Liver (tissue), 9 donors: ENCODE measurements around the gene TMEM163. TPM values are rescaled to one million over a fixed set of nuclear protein-coding genes. Genes with fewer than 3 reads are reported as not detected.

Experiments used
- DNase-seq: peaks from one replicate; pipeline ENCODE4 v3.0.0-alpha.2; 2017; ENCODE audit warnings: low spot score
- H3K27ac ChIP-seq, 2 donors: one replicate each; pipeline ENCODE4 v1.7.0; 2013; ENCODE audit warnings: inconsistent platforms in 2 of 2, low read length in 2 of 2, control low read depth in 1 of 2, low read depth in 1 of 2, mild to moderate bottlenecking in 1 of 2
- H3K27me3 ChIP-seq, 4 donors: one replicate each; pipeline versions ENCODE4 v1.6.1 to v1.7.0; 2013; ENCODE audit warnings: low read length in 3 of 4, inconsistent platforms in 1 of 4, mild to moderate bottlenecking in 1 of 4, moderate library complexity in 1 of 4; ENCODE audit not compliant: control insufficient read depth in 4 of 4, insufficient read depth in 4 of 4
- H3K36me3 ChIP-seq, 4 donors: one replicate each; pipeline versions ENCODE4 v1.6.1 to v1.7.0; 2013; ENCODE audit warnings: low read length in 3 of 4, mild to moderate bottlenecking in 3 of 4, low read depth in 1 of 4, moderate library complexity in 1 of 4; ENCODE audit not compliant: control insufficient read depth in 4 of 4, insufficient read depth in 3 of 4
- H3K4me1 ChIP-seq, 4 donors: one replicate each; pipeline versions ENCODE4 v1.6.1 to v1.7.0; 2013; ENCODE audit warnings: low read length in 3 of 4, mild to moderate bottlenecking in 3 of 4, moderate library complexity in 1 of 4; ENCODE audit not compliant: control insufficient read depth in 4 of 4, insufficient read depth in 4 of 4
- H3K4me3 ChIP-seq, 3 donors: one replicate each; pipeline versions ENCODE4 v1.6.1 to v1.7.0; 2013; ENCODE audit warnings: low read length in 3 of 3, control low read depth in 1 of 3, low read depth in 1 of 3, mild to moderate bottlenecking in 1 of 3
- H3K9ac ChIP-seq, 2 donors: one replicate each; pipeline ENCODE4 v1.7.0; 2013; ENCODE audit warnings: low read length in 2 of 2, mild to moderate bottlenecking in 2 of 2, moderate library complexity in 2 of 2, control low read depth in 1 of 2, low read depth in 1 of 2
- H3K9me3 ChIP-seq, 4 donors: one replicate each; pipeline versions ENCODE4 v1.6.1 to v1.7.0; 2013; ENCODE audit warnings: low read length in 3 of 4; ENCODE audit not compliant: control insufficient read depth in 4 of 4
- EGR1 ChIP-seq, 2 donors: IDR thresholded peaks; 2 replicates each; pipeline ENCODE4 v1.6.1; 2016 to 2018; ENCODE audit warnings: antibody characterized with exemption in 2 of 2, low read depth in 2 of 2
- FOXA1 ChIP-seq: IDR thresholded peaks from 2 replicates; pipeline ENCODE4 v1.6.1; 2016; ENCODE audit warnings: antibody characterized with exemption
- FOXA2 ChIP-seq: IDR thresholded peaks from 2 replicates; pipeline ENCODE4 v1.6.1; 2016; ENCODE audit warnings: antibody characterized with exemption
- GABPA ChIP-seq, 2 donors: IDR thresholded peaks in 1 of 2; conservative IDR thresholded peaks in 1 of 2; 2 replicates each; pipeline ENCODE4 v1.6.1; 2016; ENCODE audit warnings: antibody characterized with exemption in 2 of 2, mild to moderate bottlenecking in 1 of 2, moderate library complexity in 1 of 2
- HNF4A ChIP-seq, 2 donors: conservative IDR thresholded peaks; 2 replicates each; pipeline ENCODE4 v1.6.1; 2016; ENCODE audit warnings: antibody characterized with exemption in 2 of 2, mild to moderate bottlenecking in 2 of 2
- HNF4G ChIP-seq: IDR thresholded peaks from 2 replicates; pipeline ENCODE4 v1.6.1; 2016; ENCODE audit warnings: antibody characterized with exemption
- JUND ChIP-seq, 2 donors: IDR thresholded peaks; 2 replicates each; pipeline ENCODE4 v1.6.1; 2016; ENCODE audit warnings: antibody characterized with exemption in 2 of 2
- NR2F2 ChIP-seq: IDR thresholded peaks from 2 replicates; pipeline ENCODE4 v1.6.1; 2016; ENCODE audit warnings: antibody characterized with exemption
- RAD21 ChIP-seq, 2 donors: IDR thresholded peaks; 2 replicates each; pipeline ENCODE4 v1.6.1; 2016; ENCODE audit warnings: antibody characterized with exemption in 2 of 2, mild to moderate bottlenecking in 2 of 2
- RXRA ChIP-seq, 2 donors: IDR thresholded peaks; 2 replicates each; pipeline ENCODE4 v1.6.1; 2017 to 2018; ENCODE audit warnings: antibody characterized with exemption in 2 of 2, mild to moderate bottlenecking in 1 of 2
- SP1 ChIP-seq: IDR thresholded peaks from 2 replicates; pipeline ENCODE4 v1.6.1; 2018; ENCODE audit warnings: antibody characterized with exemption, mild to moderate bottlenecking
- TAF1 ChIP-seq: conservative IDR thresholded peaks from 2 replicates; pipeline ENCODE4 v1.6.1; 2016; ENCODE audit warnings: antibody characterized with exemption, mild to moderate bottlenecking
- YY1 ChIP-seq: IDR thresholded peaks from 2 replicates; pipeline ENCODE4 v1.6.1; 2016; ENCODE audit warnings: antibody characterized with exemption, mild to moderate bottlenecking
- WGBS: extraction: QIAGEN DNeasy Blood & Tissue Kit; methylation state at CpG from one replicate; pipeline ENCODE4 v1.1.7; 2013; 5-methylcytosine and 5-hydroxymethylcytosine counted together
- polyA plus RNA-seq, 2 donors: library from polyadenylated mRNA; stranded (reverse) in 1 of 2; unstranded in 1 of 2; fragments of 200-250 nt in 1 of 2; fragments of >200 nt in 1 of 2; fragmentation: Nextera tagmentation in 1 of 2; extraction: Ambion mirVana in 1 of 2; gene quantifications; one replicate each; pipeline versions ENCODE4 v1.2.1 to v1.2.3, GENCODE V29; 2013 to 2015
- total RNA-seq, 2 donors: library from RNA; depleted of rRNA; stranded (reverse); fragments of >200 nt; gene quantifications; one replicate each; pipeline ENCODE4 v1.2.3, GENCODE V29; 2014
- TF ChIP-seq, protein P1 (sequence below): fragments of 150-350 bp; IDR thresholded peaks from 2 replicates; pipeline ENCODE4 v1.5.1; 2017; ENCODE audit warnings: improper control_type of control experiment, low read depth, low read length; ENCODE audit not compliant: missing input control
- TF ChIP-seq, protein P2 (sequence below): IDR thresholded peaks from 2 replicates; pipeline ENCODE4 v1.6.1; 2016; ENCODE audit warnings: antibody characterized with exemption
- TF ChIP-seq, protein P3 (sequence below): IDR thresholded peaks from 2 replicates; pipeline ENCODE4 v1.6.1; 2016; ENCODE audit warnings: antibody characterized with exemption
- TF ChIP-seq, protein P4 (sequence below): IDR thresholded peaks from 2 replicates; pipeline ENCODE4 v1.6.1; 2016; ENCODE audit warnings: antibody characterized with exemption, mild to moderate bottlenecking
- TF ChIP-seq, protein P5 (sequence below): IDR thresholded peaks from 2 replicates; pipeline ENCODE4 v1.6.1; 2016; ENCODE audit warnings: antibody characterized with exemption
- donor health status: healthy.
- donor health status: healthy.
- donor health status: healthy.
- donor health status: healthy.
- donor health status: healthy.

The TMEM163 gene
- total and polyA plus RNA-seq, 4 donors: 0.08 to 0.48 (median 0.25) TPM

DNA sequence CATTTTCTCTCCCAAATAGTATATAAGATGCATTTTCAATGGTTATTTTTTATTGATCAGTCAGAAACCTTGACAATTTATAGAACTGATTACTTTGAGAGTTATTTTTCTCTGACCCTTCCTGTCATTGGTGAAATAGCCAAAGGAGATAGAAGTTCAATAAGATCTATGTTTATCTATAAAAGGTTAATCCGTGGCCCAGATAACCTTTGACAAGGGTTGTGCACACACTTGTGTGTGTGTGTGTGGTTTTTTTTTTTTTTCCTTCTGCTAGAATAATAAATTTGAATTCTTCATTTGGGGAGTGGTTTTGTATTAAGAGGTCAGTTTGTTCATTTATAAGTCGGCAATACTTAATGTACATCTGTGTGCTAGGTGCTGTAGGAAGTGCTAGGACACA lies 304.9 kb downstream of the TMEM163 start:
- DNase-seq: no peak
- no peaks in the 10 kb centered on the region for H3K27me3 ChIP-seq
- no peak overlapping the region for H3K4me3 ChIP-seq
- WGBS: 39% methylated on average over 2 of the region's 2 CpGs
- H3K27ac ChIP-seq: no peak overlapping the region
- peak overlapping the region in 1 of 2 donors; percentile 30 for H3K9ac ChIP-seq
- no peaks in the 10 kb centered on the region for H3K9me3 ChIP-seq
- H3K36me3 ChIP-seq: no peaks in the 10 kb centered on the region
- TF ChIP-seq GABPA (IDR thresholded peaks at IDR 0.05 in 1 of 2, conservative IDR thresholded peaks at IDR 0.05 in 1 of 2): no peak
- TF ChIP-seq RAD21 (IDR thresholded peaks at IDR 0.05): peak in 1 of 2 donors; percentile 42
- peak; percentile 17 for TF ChIP-seq HNF4G
- TF ChIP-seq NR2F2: peak; percentile 16
- TF ChIP-seq TAF1: no peak
- TF ChIP-seq FOXA1: no peak
- TF ChIP-seq, protein P1, sequence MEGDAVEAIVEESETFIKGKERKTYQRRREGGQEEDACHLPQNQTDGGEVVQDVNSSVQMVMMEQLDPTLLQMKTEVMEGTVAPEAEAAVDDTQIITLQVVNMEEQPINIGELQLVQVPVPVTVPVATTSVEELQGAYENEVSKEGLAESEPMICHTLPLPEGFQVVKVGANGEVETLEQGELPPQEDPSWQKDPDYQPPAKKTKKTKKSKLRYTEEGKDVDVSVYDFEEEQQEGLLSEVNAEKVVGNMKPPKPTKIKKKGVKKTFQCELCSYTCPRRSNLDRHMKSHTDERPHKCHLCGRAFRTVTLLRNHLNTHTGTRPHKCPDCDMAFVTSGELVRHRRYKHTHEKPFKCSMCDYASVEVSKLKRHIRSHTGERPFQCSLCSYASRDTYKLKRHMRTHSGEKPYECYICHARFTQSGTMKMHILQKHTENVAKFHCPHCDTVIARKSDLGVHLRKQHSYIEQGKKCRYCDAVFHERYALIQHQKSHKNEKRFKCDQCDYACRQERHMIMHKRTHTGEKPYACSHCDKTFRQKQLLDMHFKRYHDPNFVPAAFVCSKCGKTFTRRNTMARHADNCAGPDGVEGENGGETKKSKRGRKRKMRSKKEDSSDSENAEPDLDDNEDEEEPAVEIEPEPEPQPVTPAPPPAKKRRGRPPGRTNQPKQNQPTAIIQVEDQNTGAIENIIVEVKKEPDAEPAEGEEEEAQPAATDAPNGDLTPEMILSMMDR: no peak
- TF ChIP-seq, protein P2, sequence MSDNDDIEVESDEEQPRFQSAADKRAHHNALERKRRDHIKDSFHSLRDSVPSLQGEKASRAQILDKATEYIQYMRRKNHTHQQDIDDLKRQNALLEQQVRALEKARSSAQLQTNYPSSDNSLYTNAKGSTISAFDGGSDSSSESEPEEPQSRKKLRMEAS: no peak
- TF ChIP-seq SP1: peak; percentile 19
- peak in 1 of 2 donors; percentile 44 for TF ChIP-seq HNF4A (conservative IDR thresholded peaks at IDR 0.05)
- no peak for TF ChIP-seq YY1
- TF ChIP-seq FOXA2: no peak
- TF ChIP-seq, protein P3, sequence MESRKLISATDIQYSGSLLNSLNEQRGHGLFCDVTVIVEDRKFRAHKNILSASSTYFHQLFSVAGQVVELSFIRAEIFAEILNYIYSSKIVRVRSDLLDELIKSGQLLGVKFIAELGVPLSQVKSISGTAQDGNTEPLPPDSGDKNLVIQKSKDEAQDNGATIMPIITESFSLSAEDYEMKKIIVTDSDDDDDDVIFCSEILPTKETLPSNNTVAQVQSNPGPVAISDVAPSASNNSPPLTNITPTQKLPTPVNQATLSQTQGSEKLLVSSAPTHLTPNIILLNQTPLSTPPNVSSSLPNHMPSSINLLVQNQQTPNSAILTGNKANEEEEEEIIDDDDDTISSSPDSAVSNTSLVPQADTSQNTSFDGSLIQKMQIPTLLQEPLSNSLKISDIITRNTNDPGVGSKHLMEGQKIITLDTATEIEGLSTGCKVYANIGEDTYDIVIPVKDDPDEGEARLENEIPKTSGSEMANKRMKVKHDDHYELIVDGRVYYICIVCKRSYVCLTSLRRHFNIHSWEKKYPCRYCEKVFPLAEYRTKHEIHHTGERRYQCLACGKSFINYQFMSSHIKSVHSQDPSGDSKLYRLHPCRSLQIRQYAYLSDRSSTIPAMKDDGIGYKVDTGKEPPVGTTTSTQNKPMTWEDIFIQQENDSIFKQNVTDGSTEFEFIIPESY: no peak
- TF ChIP-seq RXRA (IDR thresholded peaks at IDR 0.05): peak; percentile 50 to 67
- TF ChIP-seq, protein P4, sequence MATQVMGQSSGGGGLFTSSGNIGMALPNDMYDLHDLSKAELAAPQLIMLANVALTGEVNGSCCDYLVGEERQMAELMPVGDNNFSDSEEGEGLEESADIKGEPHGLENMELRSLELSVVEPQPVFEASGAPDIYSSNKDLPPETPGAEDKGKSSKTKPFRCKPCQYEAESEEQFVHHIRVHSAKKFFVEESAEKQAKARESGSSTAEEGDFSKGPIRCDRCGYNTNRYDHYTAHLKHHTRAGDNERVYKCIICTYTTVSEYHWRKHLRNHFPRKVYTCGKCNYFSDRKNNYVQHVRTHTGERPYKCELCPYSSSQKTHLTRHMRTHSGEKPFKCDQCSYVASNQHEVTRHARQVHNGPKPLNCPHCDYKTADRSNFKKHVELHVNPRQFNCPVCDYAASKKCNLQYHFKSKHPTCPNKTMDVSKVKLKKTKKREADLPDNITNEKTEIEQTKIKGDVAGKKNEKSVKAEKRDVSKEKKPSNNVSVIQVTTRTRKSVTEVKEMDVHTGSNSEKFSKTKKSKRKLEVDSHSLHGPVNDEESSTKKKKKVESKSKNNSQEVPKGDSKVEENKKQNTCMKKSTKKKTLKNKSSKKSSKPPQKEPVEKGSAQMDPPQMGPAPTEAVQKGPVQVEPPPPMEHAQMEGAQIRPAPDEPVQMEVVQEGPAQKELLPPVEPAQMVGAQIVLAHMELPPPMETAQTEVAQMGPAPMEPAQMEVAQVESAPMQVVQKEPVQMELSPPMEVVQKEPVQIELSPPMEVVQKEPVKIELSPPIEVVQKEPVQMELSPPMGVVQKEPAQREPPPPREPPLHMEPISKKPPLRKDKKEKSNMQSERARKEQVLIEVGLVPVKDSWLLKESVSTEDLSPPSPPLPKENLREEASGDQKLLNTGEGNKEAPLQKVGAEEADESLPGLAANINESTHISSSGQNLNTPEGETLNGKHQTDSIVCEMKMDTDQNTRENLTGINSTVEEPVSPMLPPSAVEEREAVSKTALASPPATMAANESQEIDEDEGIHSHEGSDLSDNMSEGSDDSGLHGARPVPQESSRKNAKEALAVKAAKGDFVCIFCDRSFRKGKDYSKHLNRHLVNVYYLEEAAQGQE: no peak
- no peak for TF ChIP-seq EGR1 (IDR thresholded peaks at IDR 0.05; ENCODE audit: low read depth in 2 of 2)
- no peak for TF ChIP-seq JUND (IDR thresholded peaks at IDR 0.05)
- TF ChIP-seq, protein P5, sequence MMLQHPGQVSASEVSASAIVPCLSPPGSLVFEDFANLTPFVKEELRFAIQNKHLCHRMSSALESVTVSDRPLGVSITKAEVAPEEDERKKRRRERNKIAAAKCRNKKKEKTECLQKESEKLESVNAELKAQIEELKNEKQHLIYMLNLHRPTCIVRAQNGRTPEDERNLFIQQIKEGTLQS: no peak
- peaks cover 3 to 33% (median 26%) of the 10 kb centered on the region in 4 donors for H3K4me1 ChIP-seq
